Hepatocyte (in vitro differentiated cells): Measurements from ENCODE around the gene WNT11.

ENCODE experiments used
- EZH2 ChIP-seq: fragments of 200-600 bp; sonication (generic); IDR thresholded peaks from 2 replicates; pipeline ENCODE4 v1.6.1; 2016; ENCODE audit warnings: antibody characterized with exemption, mild to moderate bottlenecking, borderline replicate concordance
- EZH2phosphoT487 ChIP-seq: fragments of 200-600 bp; sonication (generic); IDR thresholded peaks from one replicate; pipeline ENCODE4 v1.6.1; 2018; ENCODE audit warnings: antibody characterized with exemption, mild to moderate bottlenecking, low read depth, moderate library complexity; ENCODE audit not compliant: unreplicated experiment, severe bottlenecking
- TF ChIP-seq, protein P1 (sequence below): fragments of 200-600 bp; sonication (generic); IDR thresholded peaks from 2 replicates; pipeline ENCODE4 v1.5.1; 2016; ENCODE audit warnings: antibody characterized with exemption, mild to moderate bottlenecking; ENCODE audit not compliant: poor library complexity

GRCh38 chr11:76228071-76228874 is 22.0 kb upstream of the WNT11 start:
- TF ChIP-seq, protein P1, sequence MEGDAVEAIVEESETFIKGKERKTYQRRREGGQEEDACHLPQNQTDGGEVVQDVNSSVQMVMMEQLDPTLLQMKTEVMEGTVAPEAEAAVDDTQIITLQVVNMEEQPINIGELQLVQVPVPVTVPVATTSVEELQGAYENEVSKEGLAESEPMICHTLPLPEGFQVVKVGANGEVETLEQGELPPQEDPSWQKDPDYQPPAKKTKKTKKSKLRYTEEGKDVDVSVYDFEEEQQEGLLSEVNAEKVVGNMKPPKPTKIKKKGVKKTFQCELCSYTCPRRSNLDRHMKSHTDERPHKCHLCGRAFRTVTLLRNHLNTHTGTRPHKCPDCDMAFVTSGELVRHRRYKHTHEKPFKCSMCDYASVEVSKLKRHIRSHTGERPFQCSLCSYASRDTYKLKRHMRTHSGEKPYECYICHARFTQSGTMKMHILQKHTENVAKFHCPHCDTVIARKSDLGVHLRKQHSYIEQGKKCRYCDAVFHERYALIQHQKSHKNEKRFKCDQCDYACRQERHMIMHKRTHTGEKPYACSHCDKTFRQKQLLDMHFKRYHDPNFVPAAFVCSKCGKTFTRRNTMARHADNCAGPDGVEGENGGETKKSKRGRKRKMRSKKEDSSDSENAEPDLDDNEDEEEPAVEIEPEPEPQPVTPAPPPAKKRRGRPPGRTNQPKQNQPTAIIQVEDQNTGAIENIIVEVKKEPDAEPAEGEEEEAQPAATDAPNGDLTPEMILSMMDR = no peak
- no peak for TF ChIP-seq EZH2
- TF ChIP-seq EZH2phosphoT487 = no peak
